ENCODE results near the gene UNC93B1.
"Not testable (repeated sequence)": the region's sequence is repeated elsewhere in the genome, so short reads cannot be mapped to it uniquely, and the experiment has no call there.

Gene UNC93B1

DNA sequence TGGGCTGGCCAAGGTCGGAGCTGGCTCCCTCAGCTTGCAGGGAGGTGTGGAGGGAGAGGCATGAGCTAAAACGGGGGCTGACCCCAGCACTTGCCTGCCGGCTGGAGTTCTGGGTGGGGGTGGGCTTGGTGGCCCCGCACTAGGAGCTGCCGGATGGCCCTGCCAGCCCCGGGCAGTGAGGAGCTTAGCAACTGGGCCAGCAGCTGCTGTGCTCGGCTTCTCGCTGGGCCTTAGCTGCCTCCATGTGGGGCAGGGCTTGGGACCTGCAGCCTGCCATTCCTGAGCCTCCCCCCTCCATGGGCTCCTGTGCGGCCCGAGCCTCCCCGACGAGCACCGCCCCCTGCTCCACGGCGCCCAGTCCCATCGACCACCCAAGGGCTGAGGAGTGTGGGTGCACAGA, 40.7 kb downstream of the UNC93B1 start:
- H3K4me3 ChIP-seq (ENCODE audit: low read length); DNase-seq (ENCODE audit: low read depth, low spot score): not testable (repeated sequence)

- not testable (repeated sequence) for DNase-seq (ENCODE audit: low read depth, low spot score); H3K4me3 ChIP-seq (ENCODE audit: low read length)
Measured at GRCh38 chr11:67956236-67956635, 47.7 kb downstream of the UNC93B1 start.

DNA sequence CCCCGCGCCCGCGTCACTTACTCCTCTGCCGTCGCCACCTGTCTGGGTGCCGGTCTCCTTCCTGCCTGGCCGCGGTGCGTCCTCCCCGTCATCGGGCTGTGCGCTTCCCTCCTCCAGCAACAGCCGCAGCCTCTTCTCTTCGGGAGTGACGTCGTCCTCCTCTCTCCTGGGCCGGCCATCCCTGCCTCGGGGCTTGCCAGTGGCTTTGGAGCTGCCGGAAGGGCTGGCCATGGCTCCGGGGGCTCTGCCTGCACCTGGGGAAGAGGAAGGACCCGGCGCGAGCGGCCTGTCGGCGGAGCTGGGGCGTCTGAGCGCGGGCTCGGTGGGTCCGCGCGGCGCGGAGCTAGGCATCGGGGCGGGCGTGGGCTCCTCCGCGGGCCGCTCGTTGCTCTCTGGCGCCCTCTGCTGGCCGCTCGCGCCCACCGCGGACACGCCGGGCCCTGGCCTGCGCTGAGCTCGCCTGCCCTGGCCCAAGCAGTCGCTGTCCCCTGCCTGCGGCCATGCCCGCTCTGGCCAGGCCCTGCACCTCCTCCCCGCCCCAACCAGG, 48.4 kb downstream of the UNC93B1 start:
- peak overlapping the region; percentile 44 for H3K4me3 ChIP-seq (ENCODE audit: low read length)
- not testable (repeated sequence) for DNase-seq (ENCODE audit: low read depth, low spot score)

- not testable (repeated sequence) for DNase-seq (ENCODE audit: low read depth, low spot score); H3K4me3 ChIP-seq (ENCODE audit: low read length)
Measured at GRCh38 chr11:67954971-67955370, 48.9 kb downstream of the UNC93B1 start.

GRCh38 chr11:67954251-67954650, 49.6 kb downstream of the UNC93B1 start:
- not testable (repeated sequence) for DNase-seq (ENCODE audit: low read depth, low spot score); H3K4me3 ChIP-seq (ENCODE audit: low read length)

DNA sequence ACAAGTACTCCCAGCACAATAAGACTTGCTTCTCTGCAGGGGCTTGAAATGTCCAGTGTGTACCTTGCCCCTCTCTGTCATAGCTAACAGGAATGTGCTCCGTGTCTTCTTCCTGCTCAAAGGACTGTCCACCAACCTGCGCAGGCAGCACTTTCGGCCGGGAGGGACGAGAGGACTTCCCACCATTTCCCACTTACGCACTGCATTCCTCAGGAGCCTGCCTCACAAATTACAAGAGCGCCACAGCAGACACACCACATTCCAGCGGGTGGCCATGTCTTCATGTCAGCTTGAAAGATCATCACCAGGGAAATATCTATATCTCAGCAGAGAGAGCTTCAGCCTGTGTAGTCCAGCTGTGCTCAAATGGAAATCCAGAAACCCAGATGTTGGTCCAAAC, 53.2 kb downstream of the UNC93B1 start:
- not testable (repeated sequence) for H3K4me3 ChIP-seq (ENCODE audit: low read length); DNase-seq (ENCODE audit: low read depth, low spot score)

- DNase-seq (ENCODE audit: low read depth, low spot score): not testable (repeated sequence)
Measured at GRCh38 chr11:67947785-67948184, 56.1 kb downstream of the UNC93B1 start.

GRCh38 chr11:67946403-67946802, 57.5 kb downstream of the UNC93B1 start:
- not testable (repeated sequence) for DNase-seq (ENCODE audit: low read depth, low spot score); H3K4me3 ChIP-seq (ENCODE audit: low read length)

More at GRCh38 chr11:67947785-67948184, 56.1 kb downstream of the UNC93B1 start:
- not testable (repeated sequence) for H3K4me3 ChIP-seq (ENCODE audit: low read length)

DNA sequence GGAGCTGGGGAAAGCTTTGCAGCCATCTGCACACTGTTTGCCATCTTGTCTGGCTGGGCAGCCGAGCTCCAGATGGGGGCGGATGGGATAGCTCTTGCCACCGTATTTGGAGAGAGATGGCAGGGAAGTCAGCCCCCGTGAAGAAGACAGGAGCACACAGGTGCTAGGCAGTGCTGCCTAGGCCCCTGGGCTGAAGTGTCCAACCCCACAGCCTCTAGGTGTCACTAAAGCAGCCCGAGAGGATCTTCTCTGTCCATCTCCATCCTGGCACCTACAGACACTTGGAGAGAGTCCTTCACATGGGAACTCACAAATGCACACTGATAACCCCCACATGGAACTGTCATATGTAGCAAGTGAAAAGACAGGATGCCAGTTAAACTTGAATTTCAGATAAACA, 60.5 kb downstream of the UNC93B1 start:
- not testable (repeated sequence) for DNase-seq (ENCODE audit: low read depth, low spot score); H3K4me3 ChIP-seq (ENCODE audit: low read length)

Measured in Jurkat, Clone E6-1 (cell line).